HG03354 (cell line): ENCODE measurements around the gene PRR12.

Experiments
- ATAC-seq: cut with Tn5 transposase; IDR thresholded peaks from one replicate; pipeline ENCODE4 v1.9.1; 2021; ENCODE audit warnings: mild to moderate bottlenecking; ENCODE audit not compliant: unreplicated experiment, poor library complexity, severe bottlenecking

PRR12 gene

DNA sequence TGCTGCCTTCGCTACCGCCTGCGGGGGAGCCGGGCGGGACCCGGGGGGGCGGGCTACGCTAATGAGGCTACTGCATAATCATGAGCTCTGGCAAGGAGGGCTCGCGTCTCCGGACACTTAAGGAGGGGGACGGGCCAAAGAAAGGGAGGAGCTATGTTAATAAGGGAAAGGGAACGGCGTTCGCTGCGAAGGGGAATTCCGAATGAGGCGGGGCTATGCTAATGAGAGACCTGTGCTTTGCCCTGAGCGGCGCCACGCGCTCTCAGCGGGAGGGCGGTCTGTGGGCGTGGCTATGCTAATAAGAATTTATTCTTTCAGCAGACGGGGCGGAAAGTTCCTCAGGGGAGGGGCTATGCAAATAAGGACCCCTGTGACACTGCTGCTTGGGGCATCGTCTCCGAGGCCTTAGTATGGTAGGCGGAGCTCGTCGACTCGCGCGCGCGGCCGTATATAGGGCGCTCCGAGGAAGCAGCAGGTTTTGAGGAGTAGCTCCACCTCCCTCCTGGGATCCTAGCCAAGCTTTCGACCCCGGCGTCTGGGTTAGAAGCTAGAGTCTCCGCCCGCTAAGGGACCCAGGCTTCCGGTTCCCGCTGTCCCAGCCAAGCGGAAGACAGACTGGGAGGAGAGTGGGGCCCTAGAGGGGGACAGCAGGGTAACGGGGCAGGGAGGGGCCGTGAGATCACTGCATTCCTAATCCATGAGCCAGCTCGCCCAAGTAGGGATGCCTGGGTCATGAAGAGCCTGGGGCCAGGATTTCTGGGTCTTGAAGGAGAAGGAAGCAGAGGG is 49.3 kb downstream of the PRR12 start, which contains the start of gene RRAS:
Gene RRAS, minus strand, starts transcription at position 31 of the 786 bp plus-strand sequence. CDS start 45 bp downstream, outside the sequence.
- ATAC-seq: peak; percentile 68

DNA sequence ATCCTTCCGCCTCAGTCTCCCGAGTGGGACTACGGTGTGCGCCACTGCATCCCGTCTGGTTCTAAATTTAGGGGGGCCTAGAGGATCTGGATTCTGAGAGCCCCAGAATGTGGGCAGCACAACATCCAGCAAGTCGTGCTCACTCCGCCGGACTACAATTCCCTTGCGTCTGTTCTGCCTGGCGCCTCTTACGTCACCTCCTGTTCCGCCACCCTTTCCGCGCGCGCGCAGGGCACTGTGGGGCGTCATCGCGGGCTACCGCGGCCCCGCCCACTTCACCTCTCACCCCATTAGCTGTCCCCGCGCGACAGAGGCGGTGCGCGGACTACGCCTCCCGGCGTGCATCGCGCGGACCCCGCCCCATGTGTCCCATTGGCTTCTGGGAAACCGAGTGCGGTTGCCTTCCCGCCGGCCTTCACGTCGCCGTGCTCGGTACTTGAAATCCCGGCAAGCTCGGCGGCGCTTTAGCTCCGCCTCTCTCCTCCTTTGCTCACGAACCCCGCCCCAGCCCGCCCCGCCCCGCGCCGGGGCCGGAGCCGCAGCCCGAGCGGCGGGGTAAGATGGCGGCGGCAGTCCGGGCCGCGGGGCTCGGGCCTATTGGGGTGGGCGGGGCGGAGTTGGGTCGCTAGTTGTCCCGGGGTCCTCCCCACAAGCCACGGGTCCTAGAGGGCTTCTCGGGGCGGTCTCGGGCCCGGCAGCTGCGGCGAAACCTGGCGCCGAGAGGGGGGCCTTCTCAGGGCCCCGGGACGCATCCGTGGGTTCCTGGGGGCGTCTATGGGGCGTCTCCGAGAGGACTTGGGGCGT is 50.9 kb downstream of the PRR12 start, which contains the start of gene SCAF1:
Gene SCAF1, plus strand, starts transcription at position 522 of the 804 bp plus-strand sequence. CDS start 2,818 bp downstream, outside the sequence.
- ATAC-seq: peak; percentile 62

DNA sequence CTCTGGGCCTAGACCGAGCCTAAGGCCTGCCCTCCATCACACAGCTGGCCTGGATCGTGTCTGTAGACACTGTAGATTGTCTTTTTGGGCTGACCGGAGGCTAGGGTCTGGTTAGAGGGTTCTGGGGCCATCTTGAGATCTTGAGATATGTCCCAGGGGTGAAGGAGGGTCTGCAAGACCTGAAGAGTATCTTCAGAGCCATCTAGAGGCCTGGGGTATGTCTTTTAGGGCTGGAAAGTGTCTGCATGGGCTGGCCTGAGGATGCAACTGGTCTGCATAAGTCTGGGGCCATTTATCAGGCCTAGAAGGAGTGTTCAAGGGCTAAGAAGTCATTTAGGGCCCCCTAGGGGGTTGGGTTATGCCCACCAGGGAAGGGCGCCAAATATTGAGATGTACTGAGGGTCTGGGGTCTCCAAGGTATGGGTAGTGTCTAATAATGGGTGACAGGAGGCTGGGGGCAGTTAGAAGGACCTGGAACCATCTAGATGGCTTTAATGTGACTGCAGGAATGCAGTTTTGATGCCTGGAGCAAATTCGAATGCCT is 51.6 kb downstream of the PRR12 start:
- no peak for ATAC-seq

DNA sequence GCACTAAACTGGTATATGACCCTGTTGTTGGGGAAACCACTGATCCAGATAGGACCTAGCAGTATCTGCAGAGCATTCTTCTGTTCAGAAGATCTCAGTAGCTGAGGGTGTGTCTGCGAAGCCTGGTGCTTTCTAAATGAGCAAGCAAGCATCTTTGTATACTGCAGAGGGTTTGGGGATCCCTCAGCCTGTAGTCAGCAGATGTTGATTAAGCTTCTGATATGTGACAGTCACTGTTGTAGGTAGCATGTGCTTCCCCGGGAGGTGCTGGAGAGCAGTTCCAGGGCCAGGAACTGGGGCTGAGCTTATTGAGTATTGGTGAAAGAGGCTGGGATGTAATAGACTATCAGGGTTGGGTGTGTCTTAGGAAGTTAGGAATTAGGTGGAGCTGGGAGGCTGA is 52.5 kb downstream of the PRR12 start:
- no peak for ATAC-seq

DNA sequence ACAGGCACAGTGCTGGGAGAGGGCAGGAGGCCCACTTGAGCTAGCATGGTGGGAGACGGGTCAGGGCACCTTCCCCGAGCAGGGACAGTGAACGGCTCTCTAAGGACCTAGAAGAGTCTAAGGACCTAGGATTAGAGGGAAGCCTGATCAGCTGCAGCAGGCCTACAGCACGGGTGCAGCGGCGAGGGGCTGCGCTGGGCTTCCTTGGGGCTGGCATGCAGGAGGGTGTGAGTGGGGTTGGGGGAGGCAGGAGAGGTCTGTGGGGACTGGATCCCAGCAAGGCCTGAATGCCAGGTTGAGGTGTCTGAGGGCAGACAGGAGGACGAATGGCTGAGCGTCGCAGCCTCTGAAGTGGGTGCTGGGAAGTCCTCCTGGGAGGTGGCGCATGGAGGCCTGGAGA is 54.6 kb downstream of the PRR12 start:
- ATAC-seq: no peak

DNA sequence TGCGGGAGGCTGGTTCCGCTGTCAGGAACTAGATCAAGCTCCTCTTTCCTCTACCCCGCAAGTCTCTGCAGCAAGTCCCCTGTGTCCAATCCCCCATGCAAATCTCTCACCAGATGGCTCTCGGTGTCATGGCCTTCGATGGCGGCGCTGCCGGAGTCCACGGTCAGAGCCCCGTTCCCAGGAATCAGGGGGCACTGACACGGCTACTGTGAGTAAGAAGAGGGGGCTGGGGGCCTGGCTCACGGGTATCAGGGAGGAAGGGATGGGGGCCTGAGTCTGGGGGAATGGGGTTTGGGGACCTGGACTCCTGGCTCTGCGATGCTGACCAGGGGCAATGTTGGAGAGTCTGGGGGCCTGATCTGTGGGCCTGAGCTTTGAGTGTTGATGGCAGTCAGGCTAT is 55.0 kb downstream of the PRR12 start:
- ATAC-seq: no peak

DNA sequence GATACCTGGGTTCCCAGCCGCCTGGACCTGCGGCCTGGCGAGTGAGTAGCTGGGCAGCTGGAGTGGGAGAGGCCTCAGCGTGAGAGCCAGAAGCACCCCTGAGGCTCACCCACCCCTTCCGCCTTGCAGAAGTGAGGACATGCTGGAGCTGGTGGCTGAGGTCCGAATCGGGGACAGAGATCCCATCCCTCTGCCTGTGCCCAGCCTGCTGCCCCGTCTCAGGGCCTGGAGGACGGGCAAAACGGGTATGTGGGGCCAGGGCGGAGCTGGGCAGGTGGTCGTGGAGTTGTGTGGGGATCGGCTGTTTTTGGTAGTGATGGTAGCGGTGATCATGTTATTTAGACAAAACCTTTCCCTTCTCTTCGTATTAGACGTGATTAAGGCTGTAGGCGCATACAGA is 55.6 kb downstream of the PRR12 start:
- ATAC-seq: no peak

DNA sequence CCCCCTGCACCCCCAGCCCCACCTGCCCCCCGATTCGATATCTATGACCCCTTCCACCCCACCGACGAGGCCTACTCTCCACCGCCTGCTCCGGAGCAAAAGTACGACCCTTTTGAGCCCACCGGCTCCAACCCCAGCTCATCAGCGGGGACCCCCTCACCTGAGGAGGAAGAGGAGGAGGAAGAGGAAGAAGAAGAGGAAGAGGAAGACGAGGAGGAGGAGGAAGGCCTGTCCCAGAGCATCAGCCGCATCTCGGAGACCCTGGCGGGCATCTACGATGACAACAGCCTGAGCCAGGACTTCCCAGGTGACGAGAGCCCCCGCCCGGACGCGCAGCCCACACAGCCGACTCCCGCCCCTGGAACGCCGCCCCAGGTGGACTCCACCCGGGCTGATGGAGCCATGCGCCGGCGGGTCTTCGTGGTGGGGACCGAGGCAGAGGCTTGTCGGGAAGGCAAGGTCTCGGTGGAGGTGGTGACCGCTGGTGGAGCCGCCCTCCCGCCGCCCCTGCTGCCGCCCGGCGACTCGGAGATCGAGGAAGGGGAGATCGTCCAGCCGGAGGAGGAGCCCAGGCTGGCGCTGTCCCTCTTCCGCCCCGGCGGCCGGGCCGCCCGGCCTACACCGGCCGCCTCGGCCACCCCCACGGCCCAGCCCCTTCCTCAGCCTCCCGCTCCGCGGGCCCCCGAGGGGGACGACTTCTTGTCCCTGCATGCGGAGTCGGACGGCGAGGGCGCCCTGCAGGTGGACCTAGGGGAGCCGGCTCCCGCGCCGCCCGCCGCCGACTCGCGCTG is 60.2 kb downstream of the PRR12 start:
- ATAC-seq: no peak

DNA sequence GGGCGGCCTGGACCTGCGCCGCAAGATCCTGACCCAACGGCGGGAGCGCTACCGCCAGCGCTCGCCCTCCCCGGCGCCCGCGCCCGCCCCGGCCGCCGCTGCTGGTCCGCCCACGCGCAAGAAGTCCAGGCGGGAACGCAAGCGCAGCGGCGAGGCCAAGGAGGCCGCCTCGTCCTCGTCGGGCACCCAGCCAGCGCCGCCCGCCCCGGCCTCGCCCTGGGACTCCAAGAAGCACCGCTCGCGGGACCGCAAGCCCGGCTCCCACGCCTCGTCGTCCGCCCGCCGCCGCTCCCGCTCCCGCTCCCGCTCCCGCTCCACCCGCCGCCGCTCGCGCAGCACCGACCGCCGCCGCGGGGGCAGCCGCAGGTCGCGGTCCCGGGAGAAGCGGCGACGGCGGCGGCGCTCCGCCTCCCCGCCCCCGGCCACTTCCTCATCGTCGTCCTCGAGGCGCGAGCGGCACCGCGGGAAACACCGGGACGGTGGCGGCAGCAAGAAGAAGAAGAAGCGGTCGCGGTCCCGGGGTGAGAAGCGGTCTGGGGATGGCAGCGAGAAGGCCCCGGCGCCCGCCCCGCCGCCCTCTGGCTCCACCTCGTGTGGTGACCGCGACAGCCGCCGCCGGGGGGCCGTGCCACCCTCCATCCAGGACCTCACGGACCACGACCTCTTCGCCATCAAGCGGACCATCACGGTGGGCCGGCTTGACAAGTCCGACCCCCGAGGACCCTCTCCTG is 61.0 kb downstream of the PRR12 start:
- no peak for ATAC-seq

DNA sequence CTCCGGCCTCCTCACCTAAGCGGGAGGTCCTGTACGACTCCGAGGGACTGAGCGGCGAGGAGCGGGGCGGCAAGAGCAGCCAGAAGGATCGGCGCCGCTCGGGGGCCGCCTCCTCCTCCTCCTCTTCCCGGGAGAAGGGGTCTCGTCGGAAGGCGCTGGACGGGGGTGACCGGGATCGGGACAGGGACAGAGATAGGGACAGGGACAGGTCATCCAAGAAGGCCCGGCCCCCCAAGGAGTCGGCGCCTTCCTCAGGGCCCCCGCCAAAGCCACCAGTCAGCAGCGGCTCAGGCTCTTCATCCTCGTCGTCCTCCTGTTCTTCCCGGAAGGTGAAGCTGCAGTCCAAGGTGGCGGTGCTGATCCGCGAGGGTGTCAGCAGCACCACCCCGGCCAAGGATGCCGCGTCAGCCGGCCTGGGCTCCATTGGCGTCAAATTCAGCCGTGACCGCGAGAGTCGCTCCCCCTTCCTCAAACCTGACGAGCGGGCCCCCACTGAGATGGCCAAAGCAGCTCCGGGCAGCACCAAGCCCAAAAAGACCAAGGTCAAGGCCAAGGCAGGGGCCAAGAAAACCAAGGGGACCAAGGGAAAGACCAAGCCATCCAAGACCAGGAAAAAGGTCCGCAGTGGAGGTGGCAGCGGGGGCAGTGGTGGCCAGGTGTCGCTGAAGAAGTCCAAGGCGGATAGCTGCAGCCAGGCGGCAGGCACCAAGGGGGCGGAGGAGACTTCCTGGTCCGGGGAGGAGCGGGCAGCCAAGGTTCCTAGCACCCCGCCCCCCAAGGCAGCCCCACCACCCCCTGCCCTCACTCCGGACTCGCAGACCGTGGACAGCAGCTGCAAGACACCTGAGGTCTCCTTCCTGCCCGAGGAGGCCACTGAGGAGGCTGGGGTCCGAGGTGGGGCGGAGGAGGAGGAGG is 61.8 kb downstream of the PRR12 start:
- no peak for ATAC-seq

DNA sequence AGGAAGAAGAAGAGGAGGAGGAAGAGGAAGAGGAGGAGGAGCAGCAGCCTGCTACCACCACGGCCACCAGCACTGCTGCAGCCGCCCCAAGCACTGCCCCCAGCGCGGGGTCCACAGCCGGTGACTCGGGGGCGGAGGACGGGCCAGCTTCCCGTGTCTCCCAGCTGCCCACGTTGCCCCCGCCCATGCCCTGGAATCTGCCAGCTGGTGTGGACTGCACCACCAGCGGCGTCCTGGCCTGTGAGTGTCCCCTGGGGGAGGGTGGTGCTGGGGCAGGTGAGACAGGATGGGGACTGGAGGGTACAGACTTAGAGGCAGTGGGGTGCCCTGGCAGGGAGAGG is 62.5 kb downstream of the PRR12 start:
- ATAC-seq: no peak

DNA sequence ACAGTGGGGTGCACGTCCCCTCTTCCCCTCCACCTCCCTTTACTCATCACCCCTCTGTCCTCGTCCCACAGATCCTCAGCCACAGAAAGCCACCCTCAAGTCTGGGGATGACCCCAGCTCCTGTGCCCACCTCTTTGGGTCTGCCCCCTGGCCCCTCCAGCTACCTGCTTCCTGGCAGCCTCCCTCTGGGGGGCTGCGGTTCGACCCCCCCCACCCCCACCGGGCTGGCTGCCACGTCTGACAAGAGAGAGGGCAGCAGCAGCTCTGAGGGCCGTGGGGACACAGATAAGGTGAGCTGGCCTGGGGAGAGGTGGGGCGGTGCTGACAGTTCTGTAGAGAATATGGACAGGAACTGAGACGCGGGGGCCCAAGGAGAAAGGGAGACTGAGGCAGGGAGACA is 63.6 kb downstream of the PRR12 start:
- no peak for ATAC-seq

DNA sequence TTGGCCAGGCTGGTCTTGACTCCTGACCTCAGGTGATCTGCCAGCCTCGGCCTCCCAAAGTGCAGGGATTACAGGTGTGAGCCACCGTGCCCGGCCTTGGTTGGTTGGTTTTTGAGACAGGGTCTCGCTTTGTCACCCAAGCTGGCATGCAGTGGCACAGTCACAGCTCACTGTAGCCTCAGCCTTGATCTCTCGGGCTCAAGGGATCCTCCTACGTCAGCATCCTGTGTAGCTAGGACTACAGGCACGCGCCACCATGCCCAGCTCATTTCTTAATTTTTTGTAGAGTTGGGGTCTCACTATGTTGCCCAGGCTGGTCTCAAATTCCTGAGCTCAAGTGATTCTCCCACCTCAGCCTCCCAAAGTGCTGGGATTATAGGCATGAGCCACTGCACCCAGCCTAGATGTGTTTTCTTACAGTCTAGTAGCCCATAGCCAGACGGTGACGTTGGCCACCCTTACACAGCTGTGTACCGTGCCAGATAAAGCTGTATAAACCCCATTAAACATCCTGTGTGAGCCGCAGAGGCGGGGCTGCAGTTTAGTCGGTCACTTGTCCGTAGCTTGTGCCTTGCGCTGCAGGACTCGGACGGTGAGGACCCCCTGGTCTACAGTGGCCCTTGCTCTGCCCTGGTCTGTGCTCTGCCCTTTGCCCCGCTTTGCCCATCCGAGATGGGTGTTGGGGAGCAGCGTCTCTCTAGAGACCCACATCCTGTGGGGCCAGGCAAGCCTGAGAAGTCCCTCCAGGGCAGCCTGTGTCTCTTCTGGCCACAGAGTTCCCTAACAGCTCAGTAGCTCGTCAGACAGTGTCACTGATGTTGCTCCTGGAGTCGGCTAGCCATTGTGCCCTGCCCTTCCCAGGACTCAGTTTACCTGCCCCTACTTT is 64.8 kb downstream of the PRR12 start:
- ATAC-seq: no peak

DNA sequence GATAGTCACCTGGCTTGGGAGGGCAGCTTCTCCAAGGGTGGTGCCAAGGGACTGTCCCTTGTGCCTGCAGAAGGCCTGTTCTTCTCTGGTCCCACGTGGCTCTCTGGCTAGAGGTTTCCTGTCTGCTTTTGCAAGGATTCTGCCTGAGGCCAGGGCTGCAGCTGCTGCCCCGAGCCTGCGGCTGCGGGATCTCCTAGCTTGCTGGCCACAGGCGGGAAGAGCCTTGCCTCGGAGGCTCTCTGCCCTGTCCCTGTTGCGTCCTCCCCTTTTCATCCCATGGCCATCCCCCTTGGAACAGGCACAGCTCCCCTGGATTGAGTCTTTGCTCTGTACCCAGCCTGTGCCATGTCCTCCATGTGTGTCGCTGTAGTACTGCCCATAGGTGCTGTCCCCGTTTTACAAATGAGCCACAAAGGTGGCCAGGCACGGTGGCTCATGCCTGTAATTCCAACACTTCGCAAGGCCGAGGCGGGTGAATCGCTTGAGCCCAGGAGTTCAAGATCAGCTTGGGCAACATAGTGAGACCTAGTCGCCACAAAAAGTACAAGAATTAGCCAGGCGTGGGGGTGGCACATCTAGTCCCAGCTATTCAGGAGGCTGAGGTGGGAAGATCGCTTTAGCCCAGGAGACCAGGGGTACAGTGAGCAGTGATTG is 65.6 kb downstream of the PRR12 start:
- no peak for ATAC-seq

DNA sequence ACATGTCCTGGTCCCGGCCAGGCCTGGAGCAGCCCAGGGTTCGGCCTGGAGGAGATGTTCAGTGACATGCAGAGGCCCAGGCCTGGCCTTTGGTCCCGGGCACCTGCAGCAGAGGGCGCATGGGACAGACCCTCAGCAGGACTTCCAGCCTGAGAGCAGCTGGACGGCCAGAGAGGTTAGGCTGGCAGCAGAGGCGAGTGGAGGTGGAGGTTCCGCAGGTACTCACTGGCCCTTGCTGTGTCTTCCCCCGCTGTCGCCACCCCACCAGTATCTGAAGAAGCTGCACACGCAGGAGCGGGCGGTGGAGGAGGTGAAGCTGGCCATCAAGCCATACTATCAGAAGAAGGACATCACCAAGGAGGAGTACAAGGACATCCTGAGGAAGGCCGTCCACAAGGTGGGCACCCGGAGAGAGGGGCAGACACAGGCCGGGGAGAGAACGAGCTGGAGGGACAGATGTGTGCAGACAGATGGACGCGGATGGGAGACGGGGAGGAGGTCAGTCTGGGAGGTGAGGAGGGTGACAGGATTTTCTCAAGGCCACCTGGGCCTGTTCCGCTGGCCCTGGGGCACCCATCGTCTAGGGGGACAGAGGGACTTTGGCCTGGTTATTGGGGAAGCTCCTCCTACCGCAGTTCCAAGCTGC is 66.6 kb downstream of the PRR12 start:
- ATAC-seq: no peak

DNA sequence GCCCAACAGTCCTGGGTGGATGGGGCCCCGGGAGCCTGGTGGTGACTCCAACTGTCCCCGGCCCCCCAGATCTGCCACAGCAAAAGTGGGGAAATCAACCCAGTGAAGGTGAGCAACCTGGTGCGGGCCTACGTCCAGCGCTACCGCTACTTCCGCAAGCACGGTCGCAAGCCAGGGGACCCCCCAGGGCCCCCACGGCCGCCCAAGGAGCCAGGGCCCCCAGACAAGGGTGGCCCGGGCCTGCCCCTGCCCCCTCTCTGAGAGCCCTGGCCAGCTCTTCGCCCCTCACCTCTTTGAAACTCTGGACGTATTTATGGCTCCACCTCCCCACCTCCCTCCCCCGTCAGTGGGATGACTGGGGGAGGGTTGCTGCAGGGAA is 67.1 kb downstream of the PRR12 start:
- no peak for ATAC-seq
